Posterior cingulate gyrus (tissue), 11 donors: Measurements from ENCODE around the gene SLC25A20.
"Not testable (repeated sequence)": the region's sequence is repeated elsewhere in the genome, so short reads cannot be mapped to it uniquely, and the experiment has no call there.

Experiments used
- DNase-seq, 10 donors: peaks; one replicate each; pipeline versions ENCODE4 v3.0.0 to v3.0.0-alpha.2; 2020 to 2021; ENCODE audit warnings: mixed read lengths in 3 of 10
- intact Hi-C: fragments of 100-400 bp; cut with DNase I; formaldehyde crosslinking; loops from one replicate; pipeline ENCODE4 v1.15.1; 2023

The SLC25A20 gene

DNA sequence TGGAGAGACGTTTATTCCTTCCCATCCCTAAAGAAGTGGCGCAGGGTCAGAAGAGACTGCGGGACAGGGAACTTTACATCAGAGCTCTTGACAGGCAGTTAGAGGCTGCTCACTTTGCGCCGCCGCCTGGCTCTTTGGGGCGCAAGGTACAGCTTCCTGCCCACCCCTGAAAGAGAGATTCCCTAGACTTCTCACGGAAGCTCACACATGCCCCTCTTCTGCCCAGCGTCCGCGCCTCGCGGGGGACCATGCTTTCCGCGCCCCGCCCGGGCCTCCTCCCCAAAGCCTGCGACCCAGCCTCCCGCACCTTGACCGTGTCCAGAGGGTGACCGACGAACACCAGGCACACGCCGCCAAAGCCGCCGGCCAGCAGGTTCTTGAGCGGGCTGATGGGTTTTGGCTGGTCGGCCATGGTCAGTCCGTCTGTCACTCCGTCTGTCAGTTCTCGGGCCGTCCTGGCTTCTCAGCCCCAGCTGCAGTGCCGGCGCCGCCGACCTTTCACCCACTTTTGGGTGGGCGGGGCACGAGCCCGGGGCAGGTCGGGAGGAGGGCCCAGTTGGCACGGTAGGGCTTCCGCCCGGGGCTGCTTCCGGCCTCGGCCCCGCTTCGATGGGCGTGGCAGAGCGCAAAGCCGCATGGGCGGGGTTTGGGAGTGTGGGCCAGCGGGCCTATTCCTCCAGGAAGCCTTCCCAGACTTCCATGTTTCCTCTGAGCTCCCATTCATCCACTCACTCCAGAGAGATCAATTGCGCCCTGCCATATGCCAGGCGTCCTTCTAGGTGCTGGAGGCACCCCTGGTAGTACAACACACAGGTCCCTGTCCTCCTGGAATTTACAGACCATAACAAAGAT is at the start of gene SLC25A20:
Gene SLC25A20, minus strand, starts transcription at position 500 of the 852 bp plus-strand sequence. Its CDS starts 88 bp downstream, at position 412.
- DNase-seq: peak; percentile 59 to 97 (median 72)
- intact Hi-C loops: no loop called here

GRCh38 chr3:48945891-48946549 is 47.3 kb upstream of the SLC25A20 start:
- DNase-seq: no peak
- intact Hi-C loops: no loop called here

- intact Hi-C loops: no loop called here
- no peak for DNase-seq
Measured at GRCh38 chr3:48945432-48945831, 46.8 kb upstream of the SLC25A20 start.

DNA sequence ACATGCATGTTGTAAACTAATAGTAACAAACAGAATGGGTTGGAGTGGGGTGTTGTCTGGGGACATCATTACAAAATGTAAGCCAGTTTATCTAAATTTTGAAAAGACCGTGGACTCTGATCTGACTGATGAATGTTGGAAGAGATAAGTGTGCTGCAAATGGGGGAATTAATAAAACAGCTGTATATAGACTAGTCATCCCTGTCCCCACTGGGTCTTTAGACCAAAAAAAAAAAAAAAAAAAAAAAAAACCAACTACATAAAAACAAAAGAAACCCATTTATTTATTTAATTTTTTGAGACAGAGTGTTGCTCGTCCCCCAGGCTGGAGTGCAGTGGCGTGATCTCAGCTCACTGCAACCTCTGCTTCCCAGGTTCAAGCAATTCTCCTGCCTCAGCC is 40.0 kb upstream of the SLC25A20 start:
- DNase-seq: no peak
- intact Hi-C loops: no loop called here

- intact Hi-C loops: no loop called here
- no peak for DNase-seq
Measured at GRCh38 chr3:48938156-48938555, 39.5 kb upstream of the SLC25A20 start.

DNA sequence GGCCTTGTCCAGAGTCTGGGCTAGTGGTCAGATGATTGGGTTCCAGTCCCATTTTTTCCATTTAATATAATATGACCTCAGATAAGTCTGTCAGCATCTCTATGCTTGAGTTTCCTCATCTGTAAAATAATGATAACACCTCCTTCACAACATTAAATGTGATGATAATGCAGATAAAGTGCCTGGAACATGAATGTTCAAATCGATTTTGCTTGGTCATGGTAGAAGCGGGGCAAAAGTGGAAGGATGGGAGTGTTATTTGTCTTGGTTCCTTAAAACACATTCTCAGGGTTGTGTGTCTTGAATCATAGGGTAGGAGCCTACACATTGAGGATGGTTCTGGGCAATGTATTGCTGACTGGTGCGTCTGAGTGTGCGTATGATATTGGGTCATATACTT is 36.8 kb upstream of the SLC25A20 start:
- intact Hi-C loops: no loop called here
- no peak for DNase-seq

- intact Hi-C loops: no loop called here
- DNase-seq: no peak
Measured at GRCh38 chr3:48934333-48934991, 35.8 kb upstream of the SLC25A20 start.

DNA sequence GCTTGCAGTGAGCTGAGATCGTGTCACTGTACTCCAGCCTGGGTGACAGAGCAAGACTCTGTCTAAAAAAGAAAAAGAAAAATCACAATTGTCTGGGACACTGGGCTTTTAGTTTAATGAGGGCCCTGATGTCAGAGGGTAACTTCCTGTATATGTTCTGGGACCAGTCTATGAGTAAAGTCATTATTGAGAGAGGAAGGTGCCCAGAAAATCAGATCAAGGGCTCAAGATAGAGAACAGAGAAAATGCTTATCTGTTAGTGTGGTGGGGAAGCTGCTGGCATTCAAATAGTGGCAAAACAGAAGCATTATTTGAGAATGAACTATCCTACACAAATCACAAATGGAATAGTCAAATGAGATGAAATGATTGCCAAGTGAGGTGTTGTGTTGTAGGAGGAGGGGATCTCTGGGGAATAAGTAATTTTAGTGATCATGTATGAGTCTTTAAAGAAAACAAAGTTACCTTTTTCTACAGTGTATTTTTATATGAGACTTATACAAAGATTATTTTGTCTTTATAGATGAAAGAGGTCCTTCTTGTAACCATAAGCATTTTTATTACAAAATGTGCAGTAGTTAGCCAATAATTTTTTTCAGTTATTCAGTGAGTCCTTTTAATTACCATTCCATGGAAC is 33.4 kb upstream of the SLC25A20 start:
- DNase-seq: no peak
- intact Hi-C loops: no loop called here

- intact Hi-C loops: no loop called here
- DNase-seq: no peak
Measured at GRCh38 chr3:48930590-48930989, 31.9 kb upstream of the SLC25A20 start.

- intact Hi-C loops: no loop called here
- DNase-seq: no peak
Measured at GRCh38 chr3:48929358-48930035, 30.8 kb upstream of the SLC25A20 start.

DNA sequence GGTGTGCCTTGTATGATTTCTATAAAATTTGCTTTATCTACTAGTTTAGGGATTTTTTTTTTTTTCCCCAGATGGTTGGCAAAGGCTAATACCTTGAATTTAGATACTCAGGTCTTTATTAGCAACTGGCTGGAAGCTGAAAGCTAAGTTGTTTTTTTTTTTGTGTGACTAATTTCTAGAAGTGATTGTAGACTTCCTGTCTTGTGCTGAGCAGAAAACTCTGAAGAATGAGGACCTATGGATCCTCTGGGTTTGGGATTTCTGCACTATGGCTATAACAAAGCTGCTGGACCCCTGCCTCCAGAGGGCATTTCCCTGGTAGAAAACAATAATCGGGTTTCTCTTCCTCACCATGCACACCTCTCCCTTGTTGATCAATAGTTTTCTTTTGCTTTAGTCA is 30.0 kb upstream of the SLC25A20 start:
- DNase-seq: no peak
- intact Hi-C loops: no loop called here

GRCh38 chr3:48927928-48928327 is 29.2 kb upstream of the SLC25A20 start:
- intact Hi-C loops: no loop called here
- no peak for DNase-seq

GRCh38 chr3:48926425-48927392 is 28.0 kb upstream of the SLC25A20 start:
- no peak for DNase-seq
- intact Hi-C loops: no loop called here

GRCh38 chr3:48919215-48920138 is 20.8 kb upstream of the SLC25A20 start:
- intact Hi-C loops: loop anchor here (1.0 to 2.0 kb wide), 2 partner anchors 71 to 72 kb away; partner anchors contain the start of genes P4HTM and PRKAR2A
- peak in 6 of 10 donors; percentile 10 to 87 (median 40) for DNase-seq

GRCh38 chr3:48918388-48919214 is 19.9 kb upstream of the SLC25A20 start, which contains the start of gene ARIH2:
Gene ARIH2, plus strand, starts transcription at chr3:48918842. Its CDS starts 8,717 bp downstream, at chr3:48927559.
- DNase-seq: peak; percentile 84 to 99 (median 93)
- intact Hi-C loops: loop anchor here (1.0 to 2.0 kb wide), 2 partner anchors 71 to 72 kb away; partner anchors contain the start of genes P4HTM and PRKAR2A

- intact Hi-C loops: no loop called here
- DNase-seq: no peak
Measured at GRCh38 chr3:48915296-48915695, 16.6 kb upstream of the SLC25A20 start.

DNA sequence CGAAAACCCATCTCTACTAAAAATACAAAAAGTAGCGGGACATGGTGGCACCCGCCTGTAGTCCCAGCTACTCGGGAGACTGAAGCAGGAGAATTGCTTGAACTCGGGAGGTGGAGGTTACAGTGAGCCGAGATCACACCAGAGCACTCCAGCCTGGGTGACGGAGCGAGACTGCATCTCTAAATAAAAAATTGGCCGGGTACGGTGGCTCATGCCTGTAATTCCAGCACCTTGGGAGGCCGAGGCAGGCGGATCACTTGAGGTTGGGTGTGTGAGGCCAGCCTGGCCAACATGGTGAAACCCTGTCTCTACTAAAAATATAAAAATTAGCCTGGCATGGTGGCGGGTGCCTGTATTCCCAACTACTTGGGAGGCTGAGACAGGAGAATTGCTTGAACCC is 8.3 kb upstream of the SLC25A20 start:
- DNase-seq, intact Hi-C loops: not testable (repeated sequence)
